Fibroblast of lung (primary cell): Measurements from ENCODE around the gene CORO1C. TPM values are rescaled to one million over a fixed set of nuclear protein-coding genes. Genes with fewer than 3 reads are reported as not detected.
"Not testable (repeated sequence)": the region's sequence is repeated elsewhere in the genome, so short reads cannot be mapped to it uniquely, and the experiment has no call there.

Source experiments
- DNase-seq, 2 donors: peaks; one replicate each; pipeline versions ENCODE4 v3.0.0 to v3.0.0-alpha.2; 2010; ENCODE audit warnings: low read depth in 2 of 2
- H2AFZ ChIP-seq: 2 replicates; pipeline ENCODE4 v1.5.1; 2012; ENCODE audit warnings: low read length, control low read depth, inconsistent platforms
- H3K27ac ChIP-seq: 2 replicates; pipeline ENCODE4 v1.5.1; 2011; ENCODE audit warnings: low read length, control low read depth; ENCODE audit not compliant: insufficient read depth
- H3K27me3 ChIP-seq: 2 replicates; pipeline ENCODE4 v1.5.1; 2011; ENCODE audit warnings: mild to moderate bottlenecking, low read length; ENCODE audit not compliant: control insufficient read depth, insufficient read depth
- H3K36me3 ChIP-seq: 2 replicates; pipeline ENCODE4 v1.5.1; 2011; ENCODE audit warnings: low read length; ENCODE audit not compliant: control insufficient read depth, insufficient read depth
- H3K4me1 ChIP-seq: 2 replicates; pipeline ENCODE4 v1.5.1; 2011; ENCODE audit warnings: low read length; ENCODE audit not compliant: control insufficient read depth, insufficient read depth; ENCODE audit errors: extremely low read depth
- H3K4me2 ChIP-seq: 2 replicates; pipeline ENCODE4 v1.5.1; 2011; ENCODE audit warnings: low read length, control low read depth; ENCODE audit not compliant: insufficient read depth; ENCODE audit errors: extremely low read depth
- H3K4me3 ChIP-seq, 4 experiments: fragments of 200-600 bp in 1 of 4; sonication (generic) in 1 of 4; replicated peaks in 1 of 4; 2 replicates each; pipeline ENCODE4 v1.5.1; 2011 to 2016; ENCODE audit warnings: low read length in 4 of 4, low read depth in 3 of 4, mild to moderate bottlenecking in 3 of 4, control low read depth in 2 of 4, inconsistent platforms in 1 of 4, mixed read lengths in 1 of 4; ENCODE audit not compliant: insufficient read depth in 1 of 4; ENCODE audit errors: control extremely low read depth in 1 of 4
- H3K79me2 ChIP-seq: 2 replicates; pipeline ENCODE4 v1.5.1; 2012; ENCODE audit warnings: mild to moderate bottlenecking, low read length, inconsistent platforms; ENCODE audit not compliant: control insufficient read depth, insufficient read depth
- H3K9ac ChIP-seq: 2 replicates; pipeline ENCODE4 v1.5.1; 2011; ENCODE audit warnings: mild to moderate bottlenecking, low read length, control low read depth; ENCODE audit not compliant: insufficient read depth
- H3K9me3 ChIP-seq: 2 replicates; pipeline ENCODE4 v1.5.1; 2012; ENCODE audit warnings: low read depth, low read length; ENCODE audit not compliant: control insufficient read depth, insufficient read depth
- H4K20me1 ChIP-seq: 2 replicates; pipeline ENCODE4 v1.5.1; 2011; ENCODE audit warnings: low read length; ENCODE audit not compliant: control insufficient read depth, insufficient read depth; ENCODE audit errors: extremely low read depth
- EZH2 ChIP-seq: IDR thresholded peaks from 2 replicates; pipeline ENCODE4 v1.5.1; 2012; ENCODE audit warnings: low read length, control low read depth, mild to moderate bottlenecking; ENCODE audit errors: missing control alignments
- polyA plus RNA-seq, 2 donors: library from polyadenylated mRNA; depleted of rRNA in 1 of 2; stranded (reverse) in 1 of 2; unstranded in 1 of 2; fragments of >200 nt; gene quantifications; 2 replicates each; pipeline ENCODE4 v1.2.1, GENCODE V29; 2011 to 2012; ENCODE audit warnings: missing spikeins in 1 of 2
- total RNA-seq: library from RNA; depleted of rRNA; stranded (reverse); fragments of >200 nt; gene quantifications from 2 replicates; pipeline ENCODE4 v1.2.1, GENCODE V29; 2014
- TF ChIP-seq, protein P1 (sequence below), 2 donors: IDR thresholded peaks in 1 of 2; conservative IDR thresholded peaks in 1 of 2; 1 replicate in 1 of 2; 2 replicates in 1 of 2; pipeline ENCODE4 v1.5.1; 2011 to 2012; ENCODE audit warnings: low read length in 2 of 2, control low read depth in 1 of 2, inconsistent platforms in 1 of 2, low read depth in 1 of 2, mild to moderate bottlenecking in 1 of 2

CORO1C gene
- total and polyA plus RNA-seq, 2 donors (not counting 1 experiment from before 2014, with no cell fraction given) = 288 to 542 TPM

- Histone ChIP-seq H3K27me3 (no peaks in the 10 kb centered on the region), H3K9ac (no peak overlapping the region), H3K36me3 (no peaks in the 10 kb centered on the region), H4K20me1 (no peaks in the 10 kb centered on the region), H3K4me1 (peaks cover 9% of the 10 kb centered on the region), H3K27ac (no peak overlapping the region), H3K4me3 (no peak overlapping the region), H2AFZ (no peak overlapping the region), H3K79me2 (no peaks in the 10 kb centered on the region), H3K4me2 (no peak overlapping the region), H3K9me3 (no peaks in the 10 kb centered on the region)
- no peak for DNase-seq
- TF ChIP-seq EZH2 = no peak
- TF ChIP-seq, protein P1, sequence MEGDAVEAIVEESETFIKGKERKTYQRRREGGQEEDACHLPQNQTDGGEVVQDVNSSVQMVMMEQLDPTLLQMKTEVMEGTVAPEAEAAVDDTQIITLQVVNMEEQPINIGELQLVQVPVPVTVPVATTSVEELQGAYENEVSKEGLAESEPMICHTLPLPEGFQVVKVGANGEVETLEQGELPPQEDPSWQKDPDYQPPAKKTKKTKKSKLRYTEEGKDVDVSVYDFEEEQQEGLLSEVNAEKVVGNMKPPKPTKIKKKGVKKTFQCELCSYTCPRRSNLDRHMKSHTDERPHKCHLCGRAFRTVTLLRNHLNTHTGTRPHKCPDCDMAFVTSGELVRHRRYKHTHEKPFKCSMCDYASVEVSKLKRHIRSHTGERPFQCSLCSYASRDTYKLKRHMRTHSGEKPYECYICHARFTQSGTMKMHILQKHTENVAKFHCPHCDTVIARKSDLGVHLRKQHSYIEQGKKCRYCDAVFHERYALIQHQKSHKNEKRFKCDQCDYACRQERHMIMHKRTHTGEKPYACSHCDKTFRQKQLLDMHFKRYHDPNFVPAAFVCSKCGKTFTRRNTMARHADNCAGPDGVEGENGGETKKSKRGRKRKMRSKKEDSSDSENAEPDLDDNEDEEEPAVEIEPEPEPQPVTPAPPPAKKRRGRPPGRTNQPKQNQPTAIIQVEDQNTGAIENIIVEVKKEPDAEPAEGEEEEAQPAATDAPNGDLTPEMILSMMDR (conservative IDR thresholded peaks at IDR 0.05 in 1 of 2, IDR thresholded peaks at IDR 0.05 in 1 of 2; ENCODE audit: low read depth in 1 of 2, low read length in 2 of 2) = no peak
These were observed 40.9 kb upstream of the CORO1C start for GRCh38 chr12:108772247-108772646.

- H3K27me3 ChIP-seq, H3K9ac ChIP-seq, H3K36me3 ChIP-seq, DNase-seq, H4K20me1 ChIP-seq, H3K4me2 ChIP-seq, H3K4me3 ChIP-seq, H3K79me2 ChIP-seq, H2AFZ ChIP-seq, H3K27ac ChIP-seq, H3K9me3 ChIP-seq, H3K4me1 ChIP-seq: not testable (repeated sequence)
These were observed 40.5 kb upstream of the CORO1C start for GRCh38 chr12:108771835-108772234.

- Histone ChIP-seq H3K9ac (no peak overlapping the region), H3K4me2 (no peak overlapping the region), H3K36me3 (no peaks in the 10 kb centered on the region), H3K4me1 (peaks cover 9% of the 10 kb centered on the region), H4K20me1 (no peaks in the 10 kb centered on the region), H3K4me3 (no peak overlapping the region), H3K9me3 (no peaks in the 10 kb centered on the region), H3K27ac (no peak overlapping the region), H3K79me2 (no peaks in the 10 kb centered on the region), H3K27me3 (no peaks in the 10 kb centered on the region), H2AFZ (no peak overlapping the region)
- DNase-seq = no peak
- TF ChIP-seq, protein P1 (conservative IDR thresholded peaks at IDR 0.05 in 1 of 2, IDR thresholded peaks at IDR 0.05 in 1 of 2; ENCODE audit: low read depth in 1 of 2, low read length in 2 of 2) = no peak
- TF ChIP-seq EZH2 = no peak
These were observed 39.6 kb upstream of the CORO1C start for GRCh38 chr12:108770963-108771362.
